OCI-LY3 (cell line): ENCODE measurements around the gene DYNC1LI1.

ENCODE experiments used
- EZH2phosphoT487 ChIP-seq: fragments of 200-600 bp; shearing (Covaris generic); IDR thresholded peaks from 2 replicates; pipeline ENCODE4 v1.6.1; 2018; ENCODE audit warnings: antibody characterized with exemption, mixed run types, low read depth
- TF ChIP-seq, protein P1 (sequence below): fragments of 200-600, 300-600 bp; sonication (generic); IDR thresholded peaks from 2 replicates; pipeline ENCODE4 v1.5.1; 2014; ENCODE audit warnings: antibody characterized with exemption, low read length, low read depth

DNA sequence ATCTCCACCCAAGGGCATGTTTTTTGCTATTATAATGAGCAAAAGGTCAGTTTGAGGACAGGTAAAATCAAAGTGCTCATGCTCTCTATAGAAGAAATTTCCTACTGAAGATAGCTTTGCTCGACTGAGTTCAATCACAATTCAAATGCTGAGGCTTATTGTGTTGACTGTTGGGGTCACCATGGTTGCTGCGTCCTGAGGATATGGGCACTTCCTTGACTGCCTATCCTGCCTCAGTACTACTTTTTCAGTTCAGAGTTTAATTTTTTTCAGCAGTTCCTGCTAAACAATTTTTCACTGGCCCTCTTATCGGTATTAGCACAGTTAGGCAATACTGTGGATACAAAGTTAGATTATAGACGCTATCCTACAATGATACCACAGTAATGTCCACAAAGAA is 64.2 kb downstream of the DYNC1LI1 start:
- TF ChIP-seq, protein P1, sequence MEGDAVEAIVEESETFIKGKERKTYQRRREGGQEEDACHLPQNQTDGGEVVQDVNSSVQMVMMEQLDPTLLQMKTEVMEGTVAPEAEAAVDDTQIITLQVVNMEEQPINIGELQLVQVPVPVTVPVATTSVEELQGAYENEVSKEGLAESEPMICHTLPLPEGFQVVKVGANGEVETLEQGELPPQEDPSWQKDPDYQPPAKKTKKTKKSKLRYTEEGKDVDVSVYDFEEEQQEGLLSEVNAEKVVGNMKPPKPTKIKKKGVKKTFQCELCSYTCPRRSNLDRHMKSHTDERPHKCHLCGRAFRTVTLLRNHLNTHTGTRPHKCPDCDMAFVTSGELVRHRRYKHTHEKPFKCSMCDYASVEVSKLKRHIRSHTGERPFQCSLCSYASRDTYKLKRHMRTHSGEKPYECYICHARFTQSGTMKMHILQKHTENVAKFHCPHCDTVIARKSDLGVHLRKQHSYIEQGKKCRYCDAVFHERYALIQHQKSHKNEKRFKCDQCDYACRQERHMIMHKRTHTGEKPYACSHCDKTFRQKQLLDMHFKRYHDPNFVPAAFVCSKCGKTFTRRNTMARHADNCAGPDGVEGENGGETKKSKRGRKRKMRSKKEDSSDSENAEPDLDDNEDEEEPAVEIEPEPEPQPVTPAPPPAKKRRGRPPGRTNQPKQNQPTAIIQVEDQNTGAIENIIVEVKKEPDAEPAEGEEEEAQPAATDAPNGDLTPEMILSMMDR = no peak
- TF ChIP-seq EZH2phosphoT487 = no peak
